IMR-90 (cell line): ENCODE measurements around the gene CYP2A7. TPM values are rescaled to one million over a fixed set of nuclear protein-coding genes. Genes with fewer than 3 reads are reported as not detected.
"Not testable (repeated sequence)": the region's sequence is repeated elsewhere in the genome, so short reads cannot be mapped to it uniquely, and the experiment has no call there.

ENCODE experiments used
- ATAC-seq: fragments of 200-7000 bp; cut with Tn5 transposase; 2 replicates; pipeline ENCODE4 v1.9.1; 2020; ENCODE audit warnings: low read depth, mild to moderate bottlenecking, moderate library complexity
- BruUV-seq: library from RNA; stranded (reverse); fragments of 400-500 nt; replicated peaks from 2 replicates; lab custom pipeline; 2021; lab: Mats Ljungman, UMichigan
- CTCF ChIA-PET: fragments of 300-600 bp; formaldehyde crosslinking; extraction: SDS; loops from one replicate; lab custom pipeline; 2021; ENCODE audit warnings: antibody characterized with exemption; lab: Yijun Ruan, JAX
- POLR2A ChIA-PET: fragments of 300-600 bp; sonication (Branson Sonifier 250); formaldehyde crosslinking; loops from one replicate; lab custom pipeline; 2022; ENCODE audit warnings: antibody characterized with exemption; ENCODE audit not compliant: unreplicated experiment; lab: Charles Lee
- DNase-seq: peaks from one replicate; pipeline ENCODE4 v3.0.0; 2013
- H2AFZ ChIP-seq: replicated peaks from 2 replicates; pipeline ENCODE3; 2013; ENCODE audit warnings: low read length, mild to moderate bottlenecking; ENCODE audit not compliant: poor library complexity
- H2AK5ac ChIP-seq: 2 replicates; pipeline ENCODE4 v1.6.1; 2013; ENCODE audit warnings: low read depth, low read length, inconsistent platforms
- H2AK9ac ChIP-seq: replicated peaks from 2 replicates; pipeline ENCODE3; 2013; ENCODE audit warnings: mild to moderate bottlenecking, low read depth, low read length, moderate library complexity; ENCODE audit not compliant: poor library complexity
- H2BK120ac ChIP-seq: 2 replicates; pipeline ENCODE4 v1.6.1; 2013; ENCODE audit warnings: low read depth, low read length, inconsistent platforms
- H2BK15ac ChIP-seq: 3 replicates; pipeline ENCODE4 v1.6.1; 2013; ENCODE audit warnings: low read depth, low read length, inconsistent platforms
- H2BK20ac ChIP-seq: 2 replicates; pipeline ENCODE4 v1.6.1; 2013; ENCODE audit warnings: low read depth, mild to moderate bottlenecking, inconsistent platforms, low read length, moderate library complexity
- H2BK5ac ChIP-seq: 2 replicates; pipeline ENCODE4 v1.6.1; 2013; ENCODE audit warnings: mild to moderate bottlenecking, low read depth, low read length, inconsistent platforms; ENCODE audit not compliant: poor library complexity, severe bottlenecking
- H3K14ac ChIP-seq: replicated peaks from 2 replicates; pipeline ENCODE4 v1.6.1; 2013; ENCODE audit warnings: low read depth, low read length, inconsistent platforms
- H3K18ac ChIP-seq: 2 replicates; pipeline ENCODE4 v1.6.1; 2013; ENCODE audit warnings: low read depth, low read length, control low read depth
- H3K23ac ChIP-seq: 2 replicates; pipeline ENCODE4 v1.6.1; 2013; ENCODE audit warnings: low read depth, low read length, inconsistent platforms
- H3K27ac ChIP-seq: 2 replicates; pipeline ENCODE4 v1.5.1; 2013; ENCODE audit warnings: mild to moderate bottlenecking, control low read depth, low read length; ENCODE audit not compliant: insufficient read depth
- H3K27me3 ChIP-seq: 2 replicates; pipeline ENCODE4 v1.6.1; 2013; ENCODE audit warnings: low read length; ENCODE audit not compliant: control insufficient read depth, insufficient read depth
- H3K36me3 ChIP-seq: 2 replicates; pipeline ENCODE4 v1.6.1; 2013; ENCODE audit warnings: low read length, mixed read lengths; ENCODE audit not compliant: control insufficient read depth, insufficient read depth
- H3K4ac ChIP-seq: 2 replicates; pipeline ENCODE4 v1.6.1; 2013; ENCODE audit warnings: low read depth, low read length, inconsistent platforms
- H3K4me1 ChIP-seq: 2 replicates; pipeline ENCODE4 v1.6.1; 2013; ENCODE audit warnings: low read length, mixed read lengths; ENCODE audit not compliant: control insufficient read depth, insufficient read depth
- H3K4me2 ChIP-seq: 2 replicates; pipeline ENCODE4 v1.6.1; 2013; ENCODE audit warnings: low read depth, mild to moderate bottlenecking, control low read depth, low read length, moderate library complexity
- H3K4me3 ChIP-seq: 2 replicates; pipeline ENCODE4 v1.5.1; 2013; ENCODE audit warnings: low read depth, mild to moderate bottlenecking, control low read depth, low read length, moderate library complexity; ENCODE audit not compliant: insufficient read depth
- H3K56ac ChIP-seq: 2 replicates; pipeline ENCODE4 v1.6.1; 2013; ENCODE audit warnings: low read length, inconsistent platforms; ENCODE audit not compliant: insufficient read depth; ENCODE audit errors: extremely low read depth
- H3K79me1 ChIP-seq, 2 experiments: 2 replicates each; pipeline ENCODE4 v1.6.1; 2013; ENCODE audit warnings: low read length in 2 of 2, inconsistent platforms in 1 of 2, low read depth in 1 of 2
- H3K9ac ChIP-seq: 2 replicates; pipeline ENCODE4 v1.6.1; 2013; ENCODE audit warnings: low read depth, low read length, control low read depth
- H3K9me1 ChIP-seq: 2 replicates; pipeline ENCODE4 v1.6.1; 2013; ENCODE audit warnings: low read length, inconsistent platforms; ENCODE audit not compliant: insufficient read depth
- H3K9me3 ChIP-seq: 2 replicates; pipeline ENCODE4 v1.6.1; 2013; ENCODE audit warnings: low read length; ENCODE audit not compliant: control insufficient read depth, insufficient read depth
- H4K20me1 ChIP-seq: 2 replicates; pipeline ENCODE4 v1.6.1; 2013; ENCODE audit warnings: low read length, inconsistent platforms; ENCODE audit not compliant: insufficient read depth
- H4K5ac ChIP-seq: 2 replicates; pipeline ENCODE4 v1.6.1; 2013; ENCODE audit warnings: mild to moderate bottlenecking, low read depth, low read length, control low read depth
- H4K8ac ChIP-seq, 2 experiments: 2 replicates each; pipeline ENCODE4 v1.6.1; 2013; ENCODE audit warnings: low read depth in 2 of 2, low read length in 2 of 2, control low read depth in 1 of 2, inconsistent platforms in 1 of 2
- H4K91ac ChIP-seq: 2 replicates; pipeline ENCODE4 v1.6.1; 2013; ENCODE audit warnings: low read depth, low read length, inconsistent platforms; ENCODE audit not compliant: insufficient read depth
- WGBS, 2 experiments: methylation state at CpG; one replicate each; pipeline versions ENCODE4 v1.1.5 to v1.1.7; 2013; ENCODE audit warnings: missing lambda C conversion rate in 2 of 2; ENCODE audit not compliant: insufficient read length in 1 of 2; ENCODE audit errors: extremely low coverage in 2 of 2; 5-methylcytosine and 5-hydroxymethylcytosine counted together
- dilution Hi-C: fragments of 300-500 bp; cut with HindIII; formaldehyde crosslinking; loops from one replicate; pipeline ENCODE4 v1.14.3; 2018; ENCODE audit warnings: low sequenced_read_pairs; ENCODE audit not compliant: unreplicated experiment
- in situ Hi-C: fragments of 300-500 bp; cut with MboI; formaldehyde crosslinking; loops from 3 replicates; pipeline ENCODE4 v1.14.3; 2019; ENCODE audit warnings: low sequenced_read_pairs, inconsistent platforms, mixed read lengths
- intact Hi-C: fragments of 100-400 bp; cut with micrococcal nuclease; formaldehyde crosslinking; loops from 2 replicates; pipeline ENCODE4 v1.10.0; 2022
- polyA plus RNA-seq, 3 experiments: library from polyadenylated mRNA; depleted of rRNA; stranded (reverse); fragments of >200 nt; gene quantifications; 2 replicates each; pipeline ENCODE4 v1.2.3, GENCODE V29; 2012; ENCODE audit warnings: low replicate concordance in 1 of 3
- total RNA-seq: library from RNA; depleted of rRNA; stranded (reverse); fragments of >200 nt; gene quantifications from 2 replicates; pipeline ENCODE4 v1.2.3, GENCODE V29; 2012

The CYP2A7 gene
- total and polyA plus RNA-seq, 2 of the 4 experiments (the other 2 are of a cell fraction) = not detected

DNA sequence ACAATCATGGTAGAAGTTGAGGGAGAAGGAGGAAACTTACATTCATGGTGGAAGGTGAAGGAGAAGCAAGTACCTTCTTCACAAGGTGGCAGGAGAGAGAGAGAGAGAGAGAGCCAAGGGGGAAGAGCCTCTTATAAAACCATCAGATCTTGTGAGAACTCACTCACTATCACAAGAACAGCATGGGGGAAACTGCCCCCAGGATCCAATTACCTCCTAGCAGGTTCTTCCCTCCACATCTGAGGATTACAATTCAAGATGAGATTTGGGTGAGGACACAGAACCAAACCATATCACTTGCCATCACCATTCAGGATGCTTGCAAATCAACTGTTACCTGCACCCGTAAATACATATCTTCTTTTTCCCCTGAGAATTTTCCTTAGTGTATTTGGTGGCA is 44.2 kb upstream of the CYP2A7 start:
- DNase-seq, H2AK5ac ChIP-seq, H3K4ac ChIP-seq, H4K8ac ChIP-seq, H3K27ac ChIP-seq, H3K9me1 ChIP-seq, POLR2A ChIA-PET, H3K4me1 ChIP-seq, H3K79me1 ChIP-seq, dilution Hi-C loops, H3K4me3 ChIP-seq, CTCF ChIA-PET, BruUV-seq, intact Hi-C loops, in situ Hi-C loops, H3K23ac ChIP-seq, H4K91ac ChIP-seq, H2BK15ac ChIP-seq, H3K4me2 ChIP-seq, H3K9ac ChIP-seq, H3K27me3 ChIP-seq, H4K20me1 ChIP-seq, H4K5ac ChIP-seq, H2BK120ac ChIP-seq, H3K18ac ChIP-seq, H2BK5ac ChIP-seq, H2BK20ac ChIP-seq, H2AFZ ChIP-seq, H3K36me3 ChIP-seq, H2AK9ac ChIP-seq, H3K56ac ChIP-seq, H3K9me3 ChIP-seq, H3K14ac ChIP-seq, ATAC-seq: not testable (repeated sequence)
- no CpG with 5 or more reads among the region's 1 CpG for WGBS, 2 experiments
